GM18511 (cell line): ENCODE results near the gene ZNF740.

Source experiments
- ATAC-seq: cut with Tn5 transposase; IDR thresholded peaks from one replicate; pipeline ENCODE4 v1.9.1; 2021; ENCODE audit warnings: mild to moderate bottlenecking, moderate library complexity; ENCODE audit not compliant: unreplicated experiment

ZNF740 gene

DNA sequence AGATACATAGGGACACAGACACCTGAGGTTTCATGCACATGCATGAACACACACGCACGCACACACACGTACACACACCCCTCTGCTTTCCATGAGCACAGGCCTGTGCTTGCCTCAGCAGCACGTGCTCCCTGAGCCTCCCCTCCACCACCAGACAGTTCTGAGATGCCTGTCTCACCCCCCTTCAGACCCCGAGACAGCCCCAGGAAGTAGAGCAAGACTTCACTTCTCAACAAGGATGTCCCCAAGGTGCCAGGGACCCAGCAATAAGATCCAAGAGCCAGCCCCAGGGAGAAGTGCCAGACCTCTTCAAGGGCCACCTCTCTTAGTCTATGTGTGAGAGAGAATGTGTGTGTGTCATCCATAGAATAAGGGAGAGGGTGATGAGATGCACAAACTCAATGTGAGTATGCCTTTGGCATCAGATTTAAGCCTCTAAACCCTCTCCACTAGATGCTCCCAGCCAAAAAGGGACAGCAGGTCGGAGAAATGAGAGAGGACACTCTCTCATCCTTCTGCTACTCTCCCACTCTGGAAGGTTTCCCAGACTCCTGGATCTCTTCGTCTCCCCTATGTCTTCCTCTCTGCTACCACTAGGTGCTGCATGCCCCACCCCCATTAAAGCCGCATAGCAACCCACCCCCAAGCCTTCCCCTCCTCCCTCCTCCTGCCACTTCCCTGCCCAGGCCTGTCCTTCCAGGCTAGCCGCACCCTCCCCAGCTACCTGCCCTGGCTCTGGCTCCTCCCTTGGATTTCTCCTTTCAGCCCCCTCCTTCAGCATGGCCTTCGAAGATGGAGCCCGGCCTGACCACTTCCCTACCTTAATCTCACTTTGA lies 43.8 kb downstream of the ZNF740 start:
- no peak for ATAC-seq

- no peak for ATAC-seq
Measured at GRCh38 chr12:53224897-53225634, 44.5 kb downstream of the ZNF740 start.

GRCh38 chr12:53225635-53226424 lies 45.3 kb downstream of the ZNF740 start:
- no peak for ATAC-seq

- no peak for ATAC-seq
Measured at GRCh38 chr12:53226815-53227214, 46.3 kb downstream of the ZNF740 start.

DNA sequence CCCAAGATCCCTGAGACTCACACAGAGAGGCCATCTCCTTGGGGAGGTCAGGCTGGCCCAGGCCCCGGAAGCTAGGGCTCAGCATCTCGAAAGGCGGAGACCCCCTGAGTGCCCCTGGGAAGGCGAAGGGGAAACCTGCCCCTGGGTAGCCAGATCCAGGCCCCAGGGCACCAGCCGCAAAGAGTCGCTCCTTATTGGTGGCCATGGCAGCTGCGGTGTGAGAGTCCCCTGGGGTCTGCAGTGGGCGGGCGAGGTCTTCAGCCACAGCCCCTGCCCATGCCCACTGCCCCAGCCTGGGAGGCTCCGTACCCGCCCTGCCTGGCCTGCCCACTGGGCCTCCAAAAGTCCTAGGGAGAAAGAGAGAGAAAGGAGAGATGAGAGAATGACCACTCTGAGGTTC lies 46.8 kb downstream of the ZNF740 start:
- no peak for ATAC-seq

DNA sequence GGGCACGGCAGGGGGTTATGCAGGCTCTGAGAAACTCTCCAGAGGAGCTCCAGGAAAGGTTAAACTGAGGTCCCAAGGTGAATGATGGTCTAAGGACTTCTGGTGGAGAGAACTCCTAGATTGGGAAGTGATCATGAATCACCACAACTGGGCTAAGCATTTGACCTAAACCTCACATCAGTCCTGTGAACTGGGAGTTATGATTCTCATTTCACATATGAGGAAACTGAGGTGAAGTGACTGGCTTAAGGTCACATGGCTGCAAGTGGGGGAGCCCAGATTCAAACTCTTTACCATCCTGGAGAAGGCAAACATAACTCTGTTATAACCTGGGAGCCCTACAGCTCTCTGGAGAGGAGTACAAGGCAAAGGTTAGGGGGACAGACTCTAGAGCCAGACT lies 47.3 kb downstream of the ZNF740 start:
- ATAC-seq, result no peak

DNA sequence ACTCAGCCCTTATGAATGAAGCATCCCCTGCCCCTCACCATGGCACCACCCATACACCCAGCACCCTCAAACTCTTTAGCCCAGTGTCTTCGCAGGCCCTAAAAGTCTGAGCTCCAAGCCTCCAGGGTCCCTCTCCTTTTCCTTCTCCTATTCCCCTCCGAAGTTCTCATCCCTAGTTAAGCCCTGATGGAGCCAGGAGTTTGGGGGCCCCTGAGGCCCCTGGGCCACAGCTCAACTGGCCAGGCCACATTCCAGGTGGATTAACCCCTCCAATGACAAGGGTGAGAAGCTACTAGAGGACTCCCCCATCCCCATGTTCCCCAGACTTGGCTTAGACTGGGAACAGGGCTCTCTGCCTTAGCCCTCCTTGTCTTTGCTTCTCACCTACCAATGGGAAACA lies 48.9 kb downstream of the ZNF740 start:
- no peak for ATAC-seq

DNA sequence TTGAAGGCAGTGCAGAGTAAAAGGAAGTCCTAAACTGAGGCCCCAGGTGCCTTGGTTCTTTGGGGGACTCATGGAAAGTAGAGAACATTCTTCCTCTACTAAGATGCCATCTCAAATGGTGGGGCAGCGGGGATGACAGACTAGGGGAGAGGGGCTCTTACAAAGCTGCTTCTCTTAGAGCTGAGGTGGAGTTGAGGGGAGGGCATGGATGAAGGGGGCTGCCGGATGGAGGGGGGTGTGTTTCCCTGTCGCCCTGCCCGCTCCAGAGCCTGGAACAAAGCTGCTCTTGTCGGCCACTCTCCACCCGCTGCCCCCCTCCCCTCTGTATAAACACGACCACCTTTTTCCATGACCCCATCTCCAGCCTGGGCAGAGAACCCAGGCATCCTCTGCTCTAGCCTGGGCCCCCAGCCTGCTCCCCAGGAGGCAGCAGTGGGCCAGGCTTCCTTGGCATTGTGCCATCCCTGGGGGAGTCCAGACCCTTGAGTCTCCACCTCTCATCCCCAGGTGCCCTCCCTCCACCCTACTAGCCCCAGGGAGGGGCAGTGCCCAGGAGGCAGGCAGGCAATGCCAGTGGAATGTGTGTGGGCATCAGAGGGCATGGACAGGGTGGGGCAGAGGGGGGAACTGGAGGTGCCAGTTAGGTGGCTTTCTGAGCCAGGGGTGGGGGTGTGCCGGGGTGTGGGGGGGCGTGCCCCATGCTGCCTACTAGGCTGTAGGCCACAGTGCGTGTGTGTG lies 49.8 kb downstream of the ZNF740 start:
- no peak for ATAC-seq

- ATAC-seq, result no peak
Measured at GRCh38 chr12:53231671-53231920, 51.1 kb downstream of the ZNF740 start.

- ATAC-seq, result peak; percentile 65
Measured at GRCh38 chr12:53231921-53232645, 51.6 kb downstream of the ZNF740 start, which contains the start of gene RARG. TSS of gene RARG (minus strand) at chr12:53232209. CDS start at chr12:53227545, 4,664 bp downstream.

GRCh38 chr12:53232646-53233461 lies 52.3 kb downstream of the ZNF740 start:
- ATAC-seq, result peak; percentile 41

- ATAC-seq, result no peak
Measured at GRCh38 chr12:53233671-53234121, 53.2 kb downstream of the ZNF740 start.

DNA sequence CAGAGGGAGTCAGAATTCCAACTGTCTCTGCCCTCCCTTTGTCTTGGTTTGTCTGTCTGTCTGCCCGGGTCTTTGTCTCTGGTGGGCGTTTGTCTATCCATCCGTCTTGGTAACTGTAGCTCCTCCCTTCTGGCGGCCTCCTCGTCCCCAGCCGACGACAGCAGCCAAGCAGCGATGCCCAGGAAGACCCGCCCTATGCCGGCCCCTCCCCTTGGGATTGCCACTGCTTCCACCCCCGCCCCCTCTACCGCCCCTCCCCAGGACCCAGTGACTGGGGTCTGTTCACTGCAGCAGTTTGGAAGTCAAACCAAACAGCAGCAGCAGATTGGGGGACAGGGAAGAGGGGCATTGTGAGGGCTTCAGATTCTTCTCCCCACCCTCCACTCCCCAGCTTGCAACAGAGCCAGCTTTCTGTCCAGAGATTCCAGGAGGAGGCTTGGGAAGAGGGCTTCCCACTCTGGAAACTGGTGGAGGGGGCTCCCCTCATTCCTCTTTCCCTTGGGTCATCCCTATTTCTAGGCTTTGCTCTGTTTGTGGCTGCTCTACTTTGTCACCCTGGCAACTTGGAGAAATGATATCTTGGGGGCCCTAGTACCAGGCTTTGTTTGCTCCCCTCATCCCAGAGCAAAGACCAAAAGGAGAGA lies 53.9 kb downstream of the ZNF740 start:
- no peak for ATAC-seq

GRCh38 chr12:53235164-53235563 lies 54.6 kb downstream of the ZNF740 start:
- ATAC-seq, result no peak

- ATAC-seq, result no peak
Measured at GRCh38 chr12:53235742-53236442, 55.4 kb downstream of the ZNF740 start.

- ATAC-seq, result no peak
Measured at GRCh38 chr12:53236443-53237111, 56.1 kb downstream of the ZNF740 start.

GRCh38 chr12:53239643-53240258 lies 59.2 kb downstream of the ZNF740 start:
- no peak for ATAC-seq
